GM06990 (cell line): ENCODE results near the gene AK9.

Experiments
- DNase-seq: peaks from one replicate; pipeline ENCODE4 v3.0.0-alpha.2; 2011; ENCODE audit not compliant: insufficient read length; ENCODE audit errors: extremely low read depth
- H3K27me3 ChIP-seq: replicated peaks from 2 replicates; pipeline ENCODE4 v1.6.0; 2011; ENCODE audit warnings: low read length; ENCODE audit not compliant: control insufficient read depth, insufficient read depth
- H3K36me3 ChIP-seq: 2 replicates; pipeline ENCODE4 v1.5.1; 2011; ENCODE audit warnings: low read length; ENCODE audit not compliant: control insufficient read depth, insufficient read depth
- H3K4me3 ChIP-seq: replicated peaks from 2 replicates; pipeline ENCODE4 v1.5.1; 2011; ENCODE audit warnings: low read depth, mild to moderate bottlenecking, control low read depth, low read length
- CTCF ChIP-seq: IDR thresholded peaks from 2 replicates; pipeline ENCODE4 v1.5.1; 2011; ENCODE audit warnings: low read length, control low read depth, mild to moderate bottlenecking, inconsistent platforms; ENCODE audit not compliant: insufficient read depth, poor library complexity, severe bottlenecking

Gene AK9

GRCh38 chr6:109456710-109457561 lies 234.1 kb downstream of the AK9 start:
- Histone ChIP-seq H3K4me3 (peak overlapping the region; percentile 93), H3K27me3 (no peaks in the 10 kb centered on the region), H3K36me3 (peaks cover 14% of the 10 kb centered on the region)
- TF ChIP-seq CTCF: no peak
- no peak for DNase-seq

- Histone ChIP-seq H3K36me3 (peaks cover 16% of the 10 kb centered on the region), H3K27me3 (no peaks in the 10 kb centered on the region), H3K4me3 (peak overlapping the region; percentile 93)
- TF ChIP-seq CTCF: peak; percentile 6
- no peak for DNase-seq
Observed at GRCh38 chr6:109456111-109456583, 234.9 kb downstream of the AK9 start.

GRCh38 chr6:109455437-109456110 lies 235.4 kb downstream of the AK9 start, which contains the start of gene MICAL1:
TSS of gene MICAL1 (minus strand) at chr6:109455772. CDS start at chr6:109454196, 1,576 bp downstream.
- Histone ChIP-seq H3K36me3 (peaks cover 16% of the 10 kb centered on the region), H3K27me3 (no peaks in the 10 kb centered on the region), H3K4me3 (peak within 1 kb of the TSS; percentile 93)
- TF ChIP-seq CTCF: peak; percentile 16
- peak; percentile 95 for DNase-seq

- Histone ChIP-seq H3K27me3 (no peaks in the 10 kb centered on the region), H3K4me3 (peak overlapping the region; percentile 93), H3K36me3 (peaks cover 19% of the 10 kb centered on the region)
- DNase-seq: peak; percentile 76
- TF ChIP-seq CTCF: no peak
Observed at GRCh38 chr6:109454496-109455436, 236.2 kb downstream of the AK9 start.

- H3K27me3 ChIP-seq: no peaks in the 10 kb centered on the region
- no peak for TF ChIP-seq CTCF
- DNase-seq: no peak
- H3K4me3 ChIP-seq: peak overlapping the region; percentile 93
- peaks cover 26% of the 10 kb centered on the region for H3K36me3 ChIP-seq
Observed at GRCh38 chr6:109453594-109454495, 237.2 kb downstream of the AK9 start.
